ENCODE measurements around the gene MKI67. TPM values are rescaled to one million over a fixed set of nuclear protein-coding genes. Genes with fewer than 3 reads are reported as not detected.

The MKI67 gene
- total RNA-seq, 2 donors from 2014 or later = 74.8 to 90.5 TPM

- 96% methylated on average over 2 of the region's 2 CpGs; no CpG with 5 or more reads in 1 of the 2 experiments for WGBS, 2 experiments (ENCODE audit: insufficient coverage in 1 of 2, insufficient read length in 1 of 2)
- no peak for TF ChIP-seq CTCF (conservative IDR thresholded peaks at IDR 0.05)
- Mint-ChIP-seq H3K9me3 (peaks cover 3% of the 10 kb centered on the region), H3K27ac (no peak overlapping the region), H3K4me1 (no peaks in the 10 kb centered on the region), H3K36me3 (ENCODE audit: low read depth) (no peaks in the 10 kb centered on the region), H3K27me3 (ENCODE audit: insufficient read depth) (peaks cover 2% of the 10 kb centered on the region), H3K4me3 (no peak overlapping the region)
- Histone ChIP-seq H3K27ac (ENCODE audit: low read depth, low read length) (no peak overlapping the region), H3K36me3 (ENCODE audit: control insufficient read depth, insufficient read depth, low read length) (no peaks in the 10 kb centered on the region), H3K4me3 (ENCODE audit: low read length) (no peak overlapping the region), H3K4me1 (ENCODE audit: control insufficient read depth, insufficient read depth, low read length) (no peaks in the 10 kb centered on the region), H3K9me3 (ENCODE audit: control insufficient read depth, low read length) (no peaks in the 10 kb centered on the region), H3K9ac (ENCODE audit: extremely low read depth, low read length, poor library complexity, severe bottlenecking) (no peak overlapping the region), H3K27me3 (ENCODE audit: control insufficient read depth, insufficient read depth, low read length, poor library complexity, severe bottlenecking) (peaks cover 9% of the 10 kb centered on the region)
- DNase-seq = no peak
Measured at GRCh38 chr10:128166151-128166550, 39.9 kb upstream of the MKI67 start.

GRCh38 chr10:128165536-128165935 is 39.3 kb upstream of the MKI67 start:
- Histone ChIP-seq H3K27me3 (ENCODE audit: control insufficient read depth, insufficient read depth, low read length, poor library complexity, severe bottlenecking) (peaks cover 9% of the 10 kb centered on the region), H3K4me3 (ENCODE audit: low read length) (no peak overlapping the region), H3K9ac (ENCODE audit: extremely low read depth, low read length, poor library complexity, severe bottlenecking) (no peak overlapping the region), H3K9me3 (ENCODE audit: control insufficient read depth, low read length) (no peaks in the 10 kb centered on the region), H3K4me1 (ENCODE audit: control insufficient read depth, insufficient read depth, low read length) (no peaks in the 10 kb centered on the region), H3K27ac (ENCODE audit: low read depth, low read length) (no peak overlapping the region), H3K36me3 (ENCODE audit: control insufficient read depth, insufficient read depth, low read length) (no peaks in the 10 kb centered on the region)
- no peak for TF ChIP-seq CTCF (conservative IDR thresholded peaks at IDR 0.05)
- no peaks in the 10 kb centered on the region for H3K9me3 Mint-ChIP-seq
- H3K4me3 Mint-ChIP-seq = no peak overlapping the region
- H3K36me3 Mint-ChIP-seq (ENCODE audit: low read depth) = no peaks in the 10 kb centered on the region
- no peak overlapping the region for H3K27ac Mint-ChIP-seq
- no peaks in the 10 kb centered on the region for H3K4me1 Mint-ChIP-seq
- WGBS, 2 experiments (ENCODE audit: insufficient coverage in 1 of 2, insufficient read length in 1 of 2) = 33 to 70% methylated on average over 1 to 6 of the region's 6 CpGs
- no peak for DNase-seq
- H3K27me3 Mint-ChIP-seq (ENCODE audit: insufficient read depth) = peaks cover 2% of the 10 kb centered on the region

GRCh38 chr10:128163701-128164100 is 37.5 kb upstream of the MKI67 start:
- Histone ChIP-seq H3K36me3 (ENCODE audit: control insufficient read depth, insufficient read depth, low read length) (no peaks in the 10 kb centered on the region), H3K27me3 (ENCODE audit: control insufficient read depth, insufficient read depth, low read length, poor library complexity, severe bottlenecking) (peaks cover under 1% of the 10 kb centered on the region), H3K9ac (ENCODE audit: extremely low read depth, low read length, poor library complexity, severe bottlenecking) (no peak overlapping the region), H3K4me1 (ENCODE audit: control insufficient read depth, insufficient read depth, low read length) (no peaks in the 10 kb centered on the region), H3K9me3 (ENCODE audit: control insufficient read depth, low read length) (no peaks in the 10 kb centered on the region), H3K27ac (ENCODE audit: low read depth, low read length) (no peak overlapping the region), H3K4me3 (ENCODE audit: low read length) (no peak overlapping the region)
- no peaks in the 10 kb centered on the region for H3K36me3 Mint-ChIP-seq (ENCODE audit: low read depth)
- DNase-seq = no peak
- TF ChIP-seq CTCF (conservative IDR thresholded peaks at IDR 0.05) = no peak
- WGBS, 2 experiments (ENCODE audit: insufficient coverage in 1 of 2, insufficient read length in 1 of 2) = 88 to 96% methylated on average over 3 to 5 of the region's 5 CpGs
- H3K4me3 Mint-ChIP-seq = no peak overlapping the region
- H3K27ac Mint-ChIP-seq = no peak overlapping the region
- peaks cover 7% of the 10 kb centered on the region for H3K27me3 Mint-ChIP-seq (ENCODE audit: insufficient read depth)
- H3K4me1 Mint-ChIP-seq = no peaks in the 10 kb centered on the region
- H3K9me3 Mint-ChIP-seq = no peaks in the 10 kb centered on the region

All from endodermal cell (in vitro differentiated cells).